ENCODE results near the gene FHIT. TPM values are rescaled to one million over a fixed set of nuclear protein-coding genes. Genes with fewer than 3 reads are reported as not detected.

FHIT gene
- total RNA-seq, 2 experiments from 2014 or later = 86.0 to 90.6 TPM

DNA sequence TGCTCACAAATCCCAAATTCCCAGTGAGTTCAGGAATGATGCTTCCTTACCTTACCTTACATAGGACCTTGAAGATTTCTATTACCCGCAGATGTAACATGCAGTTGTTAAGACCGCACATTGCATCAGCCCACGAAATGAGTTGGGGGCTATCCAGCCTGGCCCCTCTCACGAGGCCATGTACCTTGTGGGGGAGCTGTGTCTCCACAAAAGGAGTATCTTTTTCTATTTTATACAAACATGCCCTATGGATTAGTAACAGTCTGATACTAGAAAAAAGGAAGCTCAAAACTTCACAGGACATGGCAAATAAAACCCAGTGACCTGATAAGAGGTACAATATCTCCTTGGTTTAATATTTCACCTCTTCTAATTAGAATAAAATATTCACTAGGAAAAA, 1114.7 kb downstream of the FHIT start:
- no peaks in the 10 kb centered on the region for H3K36me3 ChIP-seq (ENCODE audit: insufficient read depth, low read length)
- H3K4me3 Mint-ChIP-seq = no peak overlapping the region
- no peak overlapping the region for H3K4me3 ChIP-seq (ENCODE audit: low read length)
- H3K4me1 Mint-ChIP-seq (ENCODE audit: low read depth) = peaks cover 6% of the 10 kb centered on the region
- no peaks in the 10 kb centered on the region for H3K4me1 ChIP-seq (ENCODE audit: insufficient read depth, low read length)
- DNase-seq = no peak
- no peaks in the 10 kb centered on the region for H3K9me3 ChIP-seq (ENCODE audit: control insufficient read depth in 1 of 2, insufficient read depth in 1 of 2, low read length in 2 of 2)
- H3K27ac ChIP-seq (ENCODE audit: low read depth in 1 of 2, low read length in 2 of 2) = no peak overlapping the region
- TF ChIP-seq, protein P1, sequence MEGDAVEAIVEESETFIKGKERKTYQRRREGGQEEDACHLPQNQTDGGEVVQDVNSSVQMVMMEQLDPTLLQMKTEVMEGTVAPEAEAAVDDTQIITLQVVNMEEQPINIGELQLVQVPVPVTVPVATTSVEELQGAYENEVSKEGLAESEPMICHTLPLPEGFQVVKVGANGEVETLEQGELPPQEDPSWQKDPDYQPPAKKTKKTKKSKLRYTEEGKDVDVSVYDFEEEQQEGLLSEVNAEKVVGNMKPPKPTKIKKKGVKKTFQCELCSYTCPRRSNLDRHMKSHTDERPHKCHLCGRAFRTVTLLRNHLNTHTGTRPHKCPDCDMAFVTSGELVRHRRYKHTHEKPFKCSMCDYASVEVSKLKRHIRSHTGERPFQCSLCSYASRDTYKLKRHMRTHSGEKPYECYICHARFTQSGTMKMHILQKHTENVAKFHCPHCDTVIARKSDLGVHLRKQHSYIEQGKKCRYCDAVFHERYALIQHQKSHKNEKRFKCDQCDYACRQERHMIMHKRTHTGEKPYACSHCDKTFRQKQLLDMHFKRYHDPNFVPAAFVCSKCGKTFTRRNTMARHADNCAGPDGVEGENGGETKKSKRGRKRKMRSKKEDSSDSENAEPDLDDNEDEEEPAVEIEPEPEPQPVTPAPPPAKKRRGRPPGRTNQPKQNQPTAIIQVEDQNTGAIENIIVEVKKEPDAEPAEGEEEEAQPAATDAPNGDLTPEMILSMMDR (IDR thresholded peaks at IDR 0.05) = no peak
- H3K36me3 Mint-ChIP-seq (ENCODE audit: low read depth) = no peaks in the 10 kb centered on the region
- no peak overlapping the region for H3K27ac Mint-ChIP-seq
- H3K27me3 ChIP-seq (ENCODE audit: control insufficient read depth in 1 of 2, insufficient read depth in 2 of 2, low read length in 2 of 2) = no peaks in the 10 kb centered on the region
- ATAC-seq (ENCODE audit: poor library complexity) = no peak
- H3K27me3 Mint-ChIP-seq = no peaks in the 10 kb centered on the region
- intact Hi-C loops (cut with DNase I, micrococcal nuclease) = loop anchor here in 1 of 2 experiments (5.0 kb wide), 1 partner anchor 34 kb away; no protein-coding TSS in a partner anchor
- CTCF ChIA-PET = no interaction called here
- POLR2A ChIA-PET = no interaction called here
- H3K9me3 Mint-ChIP-seq = no peaks in the 10 kb centered on the region

DNA sequence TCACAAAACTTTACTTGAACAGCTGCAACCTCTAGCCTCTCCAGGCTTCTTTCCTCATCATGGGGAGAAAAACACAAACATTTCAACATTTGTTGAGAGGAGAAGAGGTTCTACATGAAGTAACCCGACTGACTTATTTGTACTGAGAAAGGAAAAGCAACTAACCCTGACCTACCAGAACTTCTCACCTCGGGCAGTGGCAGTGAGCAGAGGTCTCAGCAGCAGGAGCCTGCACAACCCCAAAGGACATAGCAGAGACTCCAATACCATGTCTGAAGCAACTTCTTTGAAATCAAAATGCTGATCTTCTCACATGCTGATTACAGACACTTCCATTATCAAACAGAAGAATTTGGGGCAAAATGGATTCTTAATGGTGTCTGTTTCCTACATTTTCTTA, 1115.8 kb downstream of the FHIT start:
- Mint-ChIP-seq H3K4me1 (ENCODE audit: low read depth) (peaks cover 8% of the 10 kb centered on the region), H3K4me3 (no peak overlapping the region), H3K27me3 (no peaks in the 10 kb centered on the region), H3K27ac (no peak overlapping the region), H3K36me3 (ENCODE audit: low read depth) (no peaks in the 10 kb centered on the region), H3K9me3 (no peaks in the 10 kb centered on the region)
- Histone ChIP-seq H3K27me3 (ENCODE audit: control insufficient read depth in 1 of 2, insufficient read depth in 2 of 2, low read length in 2 of 2) (no peaks in the 10 kb centered on the region), H3K9me3 (ENCODE audit: control insufficient read depth in 1 of 2, insufficient read depth in 1 of 2, low read length in 2 of 2) (no peaks in the 10 kb centered on the region), H3K36me3 (ENCODE audit: insufficient read depth, low read length) (no peaks in the 10 kb centered on the region), H3K27ac (ENCODE audit: low read depth in 1 of 2, low read length in 2 of 2) (no peak overlapping the region), H3K4me1 (ENCODE audit: insufficient read depth, low read length) (no peaks in the 10 kb centered on the region), H3K4me3 (ENCODE audit: low read length) (no peak overlapping the region)
- POLR2A ChIA-PET = no interaction called here
- CTCF ChIA-PET = no interaction called here
- ATAC-seq (ENCODE audit: poor library complexity) (no peak), DNase-seq (no peak)
- TF ChIP-seq, protein P1 (IDR thresholded peaks at IDR 0.05) = no peak
- intact Hi-C loops (cut with DNase I, micrococcal nuclease) = loop anchor here in 1 of 2 experiments (5.0 kb wide), 1 partner anchor 33 kb away; no protein-coding TSS in a partner anchor

DNA sequence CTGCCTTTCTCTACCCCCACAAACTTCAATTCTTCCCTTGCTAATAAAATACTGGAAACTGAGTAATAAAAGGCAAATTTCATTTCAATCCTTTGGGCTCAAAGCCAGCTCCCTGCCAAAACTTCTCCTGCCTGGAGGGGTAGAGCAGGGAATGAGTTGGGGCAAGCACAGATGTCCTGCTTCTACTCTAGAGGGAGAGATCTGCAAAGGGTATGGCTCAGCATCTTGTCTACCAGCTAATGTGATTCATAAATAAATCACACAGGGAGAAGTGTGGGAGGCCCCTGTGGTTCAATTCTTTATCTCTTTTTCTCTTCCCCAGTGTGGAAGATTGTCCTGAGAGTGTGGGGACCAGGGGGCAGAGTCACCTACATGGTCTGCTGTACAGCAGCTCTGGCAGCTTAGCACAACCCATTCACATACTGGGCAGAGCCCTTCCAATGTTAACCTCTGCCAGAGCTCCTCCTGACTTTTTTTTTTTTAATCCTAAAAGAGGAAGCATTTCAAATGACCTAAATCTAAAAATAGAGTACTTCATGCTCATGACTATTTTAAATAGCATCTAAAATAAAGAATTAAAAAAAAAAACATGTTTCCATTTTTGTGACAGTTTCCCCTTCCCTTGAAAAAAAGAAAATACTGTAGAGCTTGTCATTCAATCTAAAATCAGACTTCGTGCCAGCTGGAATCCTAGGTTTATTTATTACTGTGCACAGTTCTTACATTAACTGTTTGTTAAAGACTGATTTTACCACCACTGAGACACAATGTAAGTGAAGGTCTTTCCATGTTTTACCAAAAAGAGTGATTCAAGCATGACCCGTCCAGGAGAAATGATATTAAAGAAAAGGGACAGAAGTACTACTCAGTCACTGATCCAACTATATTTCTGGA, 1117.7 kb downstream of the FHIT start:
- no peak overlapping the region for H3K4me3 Mint-ChIP-seq
- H3K27me3 Mint-ChIP-seq = no peaks in the 10 kb centered on the region
- H3K27ac ChIP-seq (ENCODE audit: low read depth in 1 of 2, low read length in 2 of 2) = no peak overlapping the region
- DNase-seq = no peak
- no peaks in the 10 kb centered on the region for H3K36me3 Mint-ChIP-seq (ENCODE audit: low read depth)
- POLR2A ChIA-PET = interaction anchor here (1.1 kb wide), 1 partner anchor 123 kb away, joined by 3 read pairs; no protein-coding TSS in a partner anchor
- ATAC-seq (ENCODE audit: poor library complexity) = no peak
- CTCF ChIA-PET = interaction anchor here (0.6 kb wide), 1 partner anchor 1544 kb away, joined by 3 read pairs; no protein-coding TSS in a partner anchor
- intact Hi-C loops (cut with DNase I, micrococcal nuclease) = no loop called here
- no peaks in the 10 kb centered on the region for H3K27me3 ChIP-seq (ENCODE audit: control insufficient read depth in 1 of 2, insufficient read depth in 2 of 2, low read length in 2 of 2)
- H3K27ac Mint-ChIP-seq = no peak overlapping the region
- H3K4me1 ChIP-seq (ENCODE audit: insufficient read depth, low read length) = no peaks in the 10 kb centered on the region
- H3K36me3 ChIP-seq (ENCODE audit: insufficient read depth, low read length) = no peaks in the 10 kb centered on the region
- no peaks in the 10 kb centered on the region for H3K9me3 Mint-ChIP-seq
- no peak overlapping the region for H3K4me3 ChIP-seq (ENCODE audit: low read length)
- TF ChIP-seq, protein P1 (IDR thresholded peaks at IDR 0.05) = no peak
- peaks cover 8% of the 10 kb centered on the region for H3K4me1 Mint-ChIP-seq (ENCODE audit: low read depth)
- no peaks in the 10 kb centered on the region for H3K9me3 ChIP-seq (ENCODE audit: control insufficient read depth in 1 of 2, insufficient read depth in 1 of 2, low read length in 2 of 2)

Data from CD4-positive, alpha-beta T cell (primary cell).